HG03460 (cell line): Measurements from ENCODE around the gene CLPTM1.
"Not testable (repeated sequence)": the region's sequence is repeated elsewhere in the genome, so short reads cannot be mapped to it uniquely, and the experiment has no call there.

Experiments used
- ATAC-seq: cut with Tn5 transposase; IDR thresholded peaks from one replicate; pipeline ENCODE4 v1.9.1; 2021; ENCODE audit not compliant: unreplicated experiment

The CLPTM1 gene

GRCh38 chr19:44954649-44955504, at the start of gene CLPTM1:
Gene CLPTM1 (plus strand): TSS chr19:44955380. CDS start chr19:44955396, 16 bp downstream.
- ATAC-seq, result peak; percentile 78

DNA sequence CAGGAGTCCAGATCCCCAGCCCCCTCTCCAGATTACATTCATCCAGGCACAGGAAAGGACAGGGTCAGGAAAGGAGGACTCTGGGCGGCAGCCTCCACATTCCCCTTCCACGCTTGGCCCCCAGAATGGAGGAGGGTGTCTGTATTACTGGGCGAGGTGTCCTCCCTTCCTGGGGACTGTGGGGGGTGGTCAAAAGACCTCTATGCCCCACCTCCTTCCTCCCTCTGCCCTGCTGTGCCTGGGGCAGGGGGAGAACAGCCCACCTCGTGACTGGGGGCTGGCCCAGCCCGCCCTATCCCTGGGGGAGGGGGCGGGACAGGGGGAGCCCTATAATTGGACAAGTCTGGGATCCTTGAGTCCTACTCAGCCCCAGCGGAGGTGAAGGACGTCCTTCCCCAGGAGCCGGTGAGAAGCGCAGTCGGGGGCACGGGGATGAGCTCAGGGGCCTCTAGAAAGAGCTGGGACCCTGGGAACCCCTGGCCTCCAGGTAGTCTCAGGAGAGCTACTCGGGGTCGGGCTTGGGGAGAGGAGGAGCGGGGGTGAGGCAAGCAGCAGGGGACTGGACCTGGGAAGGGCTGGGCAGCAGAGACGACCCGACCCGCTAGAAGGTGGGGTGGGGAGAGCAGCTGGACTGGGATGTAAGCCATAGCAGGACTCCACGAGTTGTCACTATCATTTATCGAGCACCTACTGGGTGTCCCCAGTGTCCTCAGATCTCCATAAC, 49.6 kb upstream of the CLPTM1 start, which contains the start of gene APOE:
TSS of gene APOE (plus strand) at position 360 of the 724 bp plus-strand sequence. CDS start 829 bp downstream, outside the sequence.
- no peak for ATAC-seq

DNA sequence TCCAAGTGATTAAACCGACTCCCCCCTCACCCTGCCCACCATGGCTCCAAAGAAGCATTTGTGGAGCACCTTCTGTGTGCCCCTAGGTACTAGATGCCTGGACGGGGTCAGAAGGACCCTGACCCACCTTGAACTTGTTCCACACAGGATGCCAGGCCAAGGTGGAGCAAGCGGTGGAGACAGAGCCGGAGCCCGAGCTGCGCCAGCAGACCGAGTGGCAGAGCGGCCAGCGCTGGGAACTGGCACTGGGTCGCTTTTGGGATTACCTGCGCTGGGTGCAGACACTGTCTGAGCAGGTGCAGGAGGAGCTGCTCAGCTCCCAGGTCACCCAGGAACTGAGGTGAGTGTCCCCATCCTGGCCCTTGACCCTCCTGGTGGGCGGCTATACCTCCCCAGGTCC, 47.6 kb upstream of the CLPTM1 start:
- no peak for ATAC-seq

- no peak for ATAC-seq
Measured at GRCh38 chr19:44908074-44908835, 46.9 kb upstream of the CLPTM1 start.

DNA sequence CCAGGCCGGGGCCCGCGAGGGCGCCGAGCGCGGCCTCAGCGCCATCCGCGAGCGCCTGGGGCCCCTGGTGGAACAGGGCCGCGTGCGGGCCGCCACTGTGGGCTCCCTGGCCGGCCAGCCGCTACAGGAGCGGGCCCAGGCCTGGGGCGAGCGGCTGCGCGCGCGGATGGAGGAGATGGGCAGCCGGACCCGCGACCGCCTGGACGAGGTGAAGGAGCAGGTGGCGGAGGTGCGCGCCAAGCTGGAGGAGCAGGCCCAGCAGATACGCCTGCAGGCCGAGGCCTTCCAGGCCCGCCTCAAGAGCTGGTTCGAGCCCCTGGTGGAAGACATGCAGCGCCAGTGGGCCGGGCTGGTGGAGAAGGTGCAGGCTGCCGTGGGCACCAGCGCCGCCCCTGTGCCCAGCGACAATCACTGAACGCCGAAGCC, 46.3 kb upstream of the CLPTM1 start:
- ATAC-seq, result no peak

GRCh38 chr19:44909775-44910174, 45.4 kb upstream of the CLPTM1 start:
- ATAC-seq, result no peak

DNA sequence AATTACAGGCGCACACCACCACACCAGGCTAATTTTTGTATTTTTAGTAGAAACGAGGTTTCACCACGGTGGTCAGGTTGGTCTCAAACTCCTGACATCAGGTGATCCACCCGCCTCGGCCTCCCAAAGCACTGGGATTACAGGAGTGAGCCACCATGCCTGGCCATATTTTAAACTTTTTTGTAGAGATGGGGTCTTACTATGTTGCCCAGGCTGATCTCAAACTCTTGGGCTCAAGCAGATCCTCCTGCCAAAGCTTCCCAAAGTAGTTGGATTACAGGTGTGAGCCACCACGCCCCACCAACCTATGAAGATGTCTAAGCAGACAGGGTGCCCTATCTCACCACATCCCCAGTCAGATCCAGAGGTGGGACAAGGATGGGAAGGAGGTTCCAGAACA, 43.3 kb upstream of the CLPTM1 start:
- ATAC-seq, result not testable (repeated sequence)

DNA sequence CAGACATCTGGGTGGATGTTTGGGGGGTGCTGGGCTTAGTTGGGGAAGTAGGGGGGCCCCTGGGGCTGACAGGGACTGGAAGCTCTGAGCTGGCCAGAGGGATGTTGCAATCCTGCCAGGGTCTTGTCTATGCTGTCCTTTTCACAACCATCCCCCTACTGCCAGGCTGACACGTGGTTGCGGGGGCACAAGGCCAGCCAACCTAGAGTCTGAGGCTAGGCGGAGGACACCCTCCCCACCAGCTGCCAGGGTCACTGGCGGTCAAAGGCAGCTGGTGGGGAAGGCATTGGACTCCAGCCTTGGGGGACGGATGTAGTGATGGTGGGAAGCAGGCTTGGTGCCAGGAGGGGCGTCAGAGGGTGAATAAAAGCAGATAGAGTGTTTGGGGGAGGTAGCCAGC, 42.3 kb upstream of the CLPTM1 start:
- no peak for ATAC-seq

- not testable (repeated sequence) for ATAC-seq
Measured at GRCh38 chr19:44913512-44914432, 41.4 kb upstream of the CLPTM1 start.

- ATAC-seq, result peak; percentile 88
Measured at GRCh38 chr19:44914433-44915206, 40.6 kb upstream of the CLPTM1 start, which contains the start of gene APOC1. Gene APOC1 (plus strand): TSS chr19:44914608. CDS start chr19:44914892, 284 bp downstream.

- ATAC-seq, result no peak
Measured at GRCh38 chr19:44924243-44924725, 30.9 kb upstream of the CLPTM1 start.

DNA sequence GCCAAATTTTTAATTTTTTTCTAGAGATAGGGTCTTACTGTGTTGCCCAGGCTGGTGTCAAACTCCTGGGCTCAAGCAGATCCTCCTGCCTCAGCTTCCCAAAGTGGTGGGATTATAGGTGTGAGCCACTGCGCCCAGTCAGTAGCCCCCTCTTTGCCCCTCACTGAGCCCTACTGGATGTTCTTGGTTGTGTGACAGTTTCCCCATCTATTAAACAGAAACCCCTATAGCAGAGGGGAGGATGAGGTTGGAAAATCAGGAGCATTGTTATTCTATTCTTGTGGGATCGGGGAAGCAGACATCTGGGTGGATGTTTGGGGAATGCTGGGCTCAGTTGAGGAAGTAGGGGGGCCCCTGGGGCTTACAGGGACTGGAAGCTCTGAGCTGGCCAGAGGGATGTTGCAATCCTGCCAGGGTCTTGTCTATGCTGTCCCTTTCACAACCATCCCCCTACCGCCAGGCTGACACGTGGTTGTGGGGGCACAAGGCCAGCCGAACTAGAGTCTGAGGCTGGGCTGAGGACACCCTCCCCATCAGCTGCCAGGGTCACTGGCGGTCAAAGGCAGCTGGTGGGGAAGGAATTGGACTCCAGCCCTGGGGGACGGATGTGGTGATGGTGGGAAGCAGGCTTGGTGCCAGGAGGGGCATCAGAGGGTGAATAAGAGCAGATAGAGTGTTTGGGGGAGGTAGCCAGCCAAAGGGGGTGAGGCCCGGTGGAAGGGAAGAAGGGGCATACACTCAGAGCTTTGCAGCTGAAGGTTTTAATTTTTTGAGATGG, 29.9 kb upstream of the CLPTM1 start:
- ATAC-seq, result no peak

DNA sequence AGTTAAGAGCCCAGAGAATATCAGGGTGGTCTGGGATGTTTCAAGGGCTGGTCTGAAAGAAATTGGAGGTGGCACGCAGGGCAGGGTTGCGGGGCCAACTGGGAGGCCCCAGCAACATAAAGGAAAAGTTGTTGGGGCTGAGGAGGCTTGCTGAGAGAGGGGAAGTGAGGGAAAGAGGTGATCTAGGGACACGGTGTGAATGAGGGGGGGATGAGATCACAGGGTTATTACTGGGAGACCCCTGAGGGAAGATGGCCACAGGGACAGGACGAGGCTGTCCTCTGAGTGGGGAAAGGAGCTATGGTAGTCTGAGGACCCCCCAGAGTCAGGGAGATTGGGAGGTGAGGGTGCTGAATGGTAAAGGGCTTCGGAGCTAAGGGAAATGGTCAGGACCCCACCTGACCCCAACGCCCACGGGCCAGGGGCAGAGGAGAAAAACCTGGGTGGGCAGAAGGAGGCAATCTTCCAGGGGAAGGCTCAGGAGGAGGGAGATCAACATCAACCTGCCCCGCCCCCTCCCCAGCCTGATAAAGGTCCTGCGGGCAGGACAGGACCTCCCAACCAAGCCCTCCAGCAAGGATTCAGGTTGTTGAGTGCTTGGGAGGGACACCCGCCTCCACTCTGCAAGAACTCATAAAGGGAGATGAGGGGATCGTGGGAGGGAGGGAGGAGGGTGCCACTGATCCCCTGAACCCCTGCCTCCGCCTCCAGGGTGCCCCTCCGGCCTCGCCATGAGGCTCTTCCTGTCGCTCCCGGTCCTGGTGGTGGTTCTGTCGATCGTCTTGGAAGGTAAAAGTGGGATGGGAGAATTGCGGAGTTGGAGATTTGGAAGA, 28.7 kb upstream of the CLPTM1 start:
- not testable (repeated sequence) for ATAC-seq

DNA sequence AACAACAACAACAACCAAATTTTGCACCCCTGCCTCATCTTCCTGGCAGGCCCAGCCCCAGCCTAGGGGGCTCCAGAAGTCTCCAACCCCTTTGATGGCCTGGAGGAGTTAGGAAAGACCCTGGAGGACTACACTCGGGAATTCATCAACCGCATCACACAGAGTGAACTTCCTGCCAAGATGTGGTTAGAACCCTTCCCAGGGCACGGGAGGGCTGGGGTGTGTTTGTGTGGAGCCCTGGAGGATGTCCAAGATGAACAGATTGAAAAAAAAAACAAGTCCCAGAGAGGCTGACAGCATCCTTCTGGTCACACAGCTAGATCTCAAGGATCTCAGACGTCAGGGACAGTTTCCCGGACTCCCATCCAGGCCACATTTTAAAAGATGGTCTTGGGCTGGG, 27.4 kb upstream of the CLPTM1 start:
- no peak for ATAC-seq

GRCh38 chr19:44930088-44930487, 25.1 kb upstream of the CLPTM1 start:
- no peak for ATAC-seq

- ATAC-seq, result no peak
Measured at GRCh38 chr19:44931541-44931940, 23.6 kb upstream of the CLPTM1 start.

DNA sequence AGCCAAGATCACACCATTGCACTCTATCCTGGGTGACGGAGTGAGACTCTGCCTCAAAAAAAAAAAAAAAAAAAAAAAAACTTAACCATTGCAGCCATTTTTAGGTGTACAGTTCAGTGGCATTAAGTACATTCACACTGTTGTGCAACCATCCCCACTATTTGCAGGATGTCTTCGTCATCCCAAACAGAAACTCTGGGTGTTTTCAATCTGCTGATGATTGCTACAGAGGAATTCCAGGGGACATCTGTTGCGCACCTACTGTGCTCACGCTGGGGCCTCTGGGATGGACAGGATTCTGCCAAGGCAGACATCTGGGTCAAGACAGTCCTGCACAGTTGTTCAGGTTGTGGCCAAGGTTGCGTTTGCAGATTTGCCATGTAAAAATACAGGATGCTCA, 15.5 kb upstream of the CLPTM1 start:
- ATAC-seq, result no peak
